Fibroblast of pulmonary artery (primary cell): Measurements from ENCODE around the gene PHIP.

Experiments used
- DNase-seq: peaks from one replicate; pipeline ENCODE4 v3.0.0-alpha.2; 2010; ENCODE audit warnings: low read depth
- H3K4me3 ChIP-seq: replicated peaks from 2 replicates; pipeline ENCODE4 v1.5.1; 2011; ENCODE audit warnings: low read depth, mild to moderate bottlenecking, control low read depth, low read length, moderate library complexity
- TF ChIP-seq, protein P1 (sequence below): IDR thresholded peaks from 2 replicates; pipeline ENCODE4 v1.5.1; 2011; ENCODE audit warnings: mild to moderate bottlenecking, control low read depth, low read length, inconsistent platforms; ENCODE audit errors: missing control alignments

Gene PHIP

DNA sequence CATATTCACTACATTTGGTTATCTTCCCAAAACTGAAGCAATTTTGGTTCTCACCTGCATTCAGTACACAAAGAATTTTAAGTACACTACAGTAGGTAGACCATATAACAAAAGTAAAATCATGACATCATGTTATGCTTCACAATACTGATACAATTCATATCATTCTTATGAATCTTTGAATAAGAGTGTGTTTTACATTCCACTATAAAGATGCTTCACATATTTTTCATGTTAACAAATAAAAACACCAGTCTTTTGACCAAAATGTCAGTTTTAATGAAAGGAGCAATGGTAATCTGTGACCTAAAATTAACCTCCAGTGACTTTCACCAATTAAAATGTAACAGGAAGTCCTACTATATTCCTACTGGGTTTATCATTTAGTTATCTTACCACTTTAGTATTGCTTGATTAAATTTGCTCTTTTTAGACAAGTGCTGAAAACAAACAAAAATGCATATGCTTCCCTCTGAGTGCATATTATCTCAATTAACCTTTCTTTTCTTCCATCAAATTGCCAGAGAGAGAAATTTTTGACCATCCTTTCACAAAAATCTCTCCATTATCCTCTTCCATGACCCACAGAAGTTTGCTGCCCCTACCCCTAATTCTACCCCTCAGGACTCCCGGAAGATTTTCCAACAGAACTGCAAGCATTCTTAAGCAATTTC, 49.3 kb downstream of the PHIP start:
- no peak overlapping the region for H3K4me3 ChIP-seq
- no peak for DNase-seq
- TF ChIP-seq, protein P1, sequence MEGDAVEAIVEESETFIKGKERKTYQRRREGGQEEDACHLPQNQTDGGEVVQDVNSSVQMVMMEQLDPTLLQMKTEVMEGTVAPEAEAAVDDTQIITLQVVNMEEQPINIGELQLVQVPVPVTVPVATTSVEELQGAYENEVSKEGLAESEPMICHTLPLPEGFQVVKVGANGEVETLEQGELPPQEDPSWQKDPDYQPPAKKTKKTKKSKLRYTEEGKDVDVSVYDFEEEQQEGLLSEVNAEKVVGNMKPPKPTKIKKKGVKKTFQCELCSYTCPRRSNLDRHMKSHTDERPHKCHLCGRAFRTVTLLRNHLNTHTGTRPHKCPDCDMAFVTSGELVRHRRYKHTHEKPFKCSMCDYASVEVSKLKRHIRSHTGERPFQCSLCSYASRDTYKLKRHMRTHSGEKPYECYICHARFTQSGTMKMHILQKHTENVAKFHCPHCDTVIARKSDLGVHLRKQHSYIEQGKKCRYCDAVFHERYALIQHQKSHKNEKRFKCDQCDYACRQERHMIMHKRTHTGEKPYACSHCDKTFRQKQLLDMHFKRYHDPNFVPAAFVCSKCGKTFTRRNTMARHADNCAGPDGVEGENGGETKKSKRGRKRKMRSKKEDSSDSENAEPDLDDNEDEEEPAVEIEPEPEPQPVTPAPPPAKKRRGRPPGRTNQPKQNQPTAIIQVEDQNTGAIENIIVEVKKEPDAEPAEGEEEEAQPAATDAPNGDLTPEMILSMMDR = no peak

DNA sequence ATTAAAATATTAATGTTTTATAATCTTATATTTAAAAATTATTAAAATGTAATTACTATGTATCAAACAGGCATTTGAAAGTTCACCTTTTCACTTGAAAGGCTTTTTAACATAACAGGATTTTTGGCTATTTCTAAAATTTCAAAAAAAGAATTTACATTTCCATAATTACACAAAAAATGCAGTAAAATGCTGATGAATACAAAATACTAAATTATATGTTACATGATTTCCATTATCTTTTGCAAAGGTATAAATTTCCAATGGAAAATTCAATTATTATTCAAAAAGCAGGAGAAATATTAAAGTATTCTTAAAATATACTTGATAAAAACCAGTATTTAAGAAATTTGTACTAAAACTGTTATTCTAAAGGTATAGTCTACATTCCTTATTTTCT, 66.1 kb downstream of the PHIP start:
- TF ChIP-seq, protein P1 = no peak
- DNase-seq = no peak
- H3K4me3 ChIP-seq = no peak overlapping the region

DNA sequence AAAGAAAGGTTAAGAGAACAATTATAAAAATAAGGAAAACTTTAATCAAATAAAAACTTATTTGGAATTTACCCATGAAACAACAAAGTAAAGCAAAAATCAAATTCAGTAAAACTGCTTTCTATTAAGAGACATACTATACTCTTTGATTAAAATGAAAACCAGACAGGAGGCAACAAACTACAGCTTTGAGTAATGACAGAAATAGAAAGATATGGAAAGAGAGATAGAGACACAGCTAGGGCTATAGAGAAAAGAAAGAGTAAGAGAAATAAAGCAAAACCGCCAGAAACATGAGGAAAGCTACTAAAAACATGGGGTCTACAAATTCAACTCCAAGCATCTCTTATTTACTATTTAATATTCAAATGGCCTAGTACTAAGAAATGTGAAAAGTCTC, 67.6 kb downstream of the PHIP start:
- TF ChIP-seq, protein P1 = no peak
- no peak overlapping the region for H3K4me3 ChIP-seq
- DNase-seq = no peak

DNA sequence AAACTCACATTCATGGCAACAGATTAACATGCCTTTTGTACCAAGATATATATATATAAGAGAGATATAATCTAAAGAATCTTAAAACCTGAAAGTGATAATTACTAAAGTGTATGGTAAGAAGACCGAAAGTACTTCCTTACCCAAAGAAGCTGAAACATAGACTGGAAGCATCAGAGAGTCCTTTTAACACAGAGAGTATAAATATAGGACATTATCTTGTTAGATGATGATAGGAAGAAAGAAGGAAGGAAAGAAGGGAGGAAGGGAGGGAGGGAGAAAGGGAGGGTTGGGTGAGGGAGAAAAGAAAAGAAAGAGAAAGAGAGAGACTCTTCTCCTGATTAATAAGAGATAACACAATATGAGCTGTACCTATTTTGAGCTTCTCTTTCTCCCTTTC, 68.2 kb downstream of the PHIP start:
- DNase-seq = no peak
- H3K4me3 ChIP-seq = no peak overlapping the region
- TF ChIP-seq, protein P1 = no peak

DNA sequence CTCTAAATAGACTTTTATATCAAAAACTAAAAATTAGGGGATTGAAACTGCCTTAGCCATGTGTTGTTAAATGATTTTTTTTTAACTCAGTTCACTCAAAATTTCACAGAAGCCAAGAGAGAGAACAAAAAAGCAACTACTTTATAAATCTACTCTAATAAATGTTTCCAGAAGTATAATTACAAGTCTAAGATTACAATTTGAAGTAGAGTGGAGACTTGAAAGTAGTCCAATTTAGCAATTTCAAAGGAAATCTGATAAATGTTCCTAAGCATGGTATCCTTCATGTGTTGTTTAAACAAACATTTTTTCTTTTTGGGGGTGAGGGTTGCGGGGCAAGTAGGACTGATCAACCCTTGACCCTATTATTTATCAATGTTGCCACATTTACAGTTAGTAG, 72.6 kb downstream of the PHIP start:
- no peak overlapping the region for H3K4me3 ChIP-seq
- no peak for DNase-seq
- TF ChIP-seq, protein P1 = no peak

DNA sequence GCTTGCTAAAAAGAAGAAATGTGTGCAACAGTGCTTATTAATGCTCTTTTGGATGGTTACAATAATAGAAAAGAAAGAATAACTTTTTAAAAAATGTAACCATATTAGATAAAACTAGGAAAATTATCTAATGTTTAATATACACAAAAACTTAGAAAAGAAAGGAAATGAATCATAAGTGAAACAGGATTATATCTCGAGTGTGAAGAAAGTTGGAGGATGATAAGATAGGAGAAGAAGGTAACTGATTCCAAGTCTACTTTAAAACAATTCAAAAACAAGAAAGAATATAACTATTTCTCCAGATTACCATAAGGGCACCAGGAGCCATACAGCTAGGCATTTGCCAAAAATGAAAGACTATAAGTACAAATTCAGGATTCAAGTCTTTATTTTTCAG, 73.0 kb downstream of the PHIP start:
- H3K4me3 ChIP-seq = no peak overlapping the region
- no peak for DNase-seq

DNA sequence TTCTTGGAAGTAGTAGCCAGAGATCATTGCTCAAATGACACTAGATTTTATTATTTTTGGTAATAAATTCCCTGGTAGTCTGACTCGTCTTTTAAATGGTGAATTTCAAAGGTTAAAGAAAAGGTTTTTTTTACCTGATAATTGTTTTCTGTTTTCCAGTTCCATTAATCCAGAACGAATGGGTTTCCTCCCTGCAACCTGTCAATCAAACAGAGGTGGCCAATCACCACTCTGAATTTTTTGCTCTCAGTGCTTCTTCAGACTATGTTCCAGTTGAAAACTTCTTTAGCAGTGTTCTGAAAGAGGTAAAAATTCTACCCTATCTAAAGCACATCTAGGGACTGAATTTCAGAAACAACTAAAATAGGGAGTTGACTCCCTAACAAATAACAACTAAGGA, 73.8 kb downstream of the PHIP start:
- DNase-seq = no peak
- no peak overlapping the region for H3K4me3 ChIP-seq
- TF ChIP-seq, protein P1 = no peak

More for the DNA sequence above, 73.0 kb downstream of the PHIP start:
- TF ChIP-seq, protein P1 = no peak
